Thyroid gland (tissue), 4 donors: ENCODE measurements around the gene NRIP2.

Source experiments
- CTCF ChIP-seq, 6 experiments: fragments of 200-600 bp in 3 of 6; fragments of 450-650 bp in 3 of 6; sonication (generic) in 3 of 6; IDR thresholded peaks; one replicate each; pipeline ENCODE4 v1.5.1; 2016 to 2019; ENCODE audit warnings: antibody characterized with exemption in 6 of 6, mild to moderate bottlenecking in 2 of 6, inconsistent platforms in 1 of 6, moderate library complexity in 1 of 6
- POLR2A ChIP-seq, 2 donors: fragments of 450-650 bp; IDR thresholded peaks; one replicate each; pipeline ENCODE4 v1.6.1; 2017; ENCODE audit warnings: antibody characterized with exemption in 2 of 2, mild to moderate bottlenecking in 2 of 2, moderate library complexity in 1 of 2

GRCh38 chr12:2819810-2820209, 15.0 kb downstream of the NRIP2 start:
- TF ChIP-seq CTCF (IDR thresholded peaks at IDR 0.05) (no peak), POLR2A (IDR thresholded peaks at IDR 0.05) (no peak)
